HEK293 (cell line): ENCODE data around the gene CD1D.
A peak's percentile ranks its signal among the peaks of the same experiment; 100 is the strongest.

Experiments used
- CTCF ChIA-PET: fragments of 350-600 bp; formaldehyde crosslinking; extraction: SDS; loops from one replicate; lab custom pipeline; 2021; ENCODE audit warnings: antibody characterized with exemption; lab: Yijun Ruan, JAX
- POLR2A ChIA-PET: fragments of 300-600 bp; formaldehyde crosslinking; extraction: SDS; loops from one replicate; lab custom pipeline; 2020; ENCODE audit warnings: antibody characterized with exemption, inconsistent platforms; lab: Yijun Ruan, JAX
- H3K27ac ChIP-seq: fragments of 200-500 bp; sonication (Bioruptor generic); 2 replicates; pipeline ENCODE4 v1.5.1; 2014; ENCODE audit warnings: low read depth, low read length, control low read depth, inconsistent platforms; ENCODE audit errors: extremely low read depth
- H3K36me3 ChIP-seq, 2 experiments: fragments of 200-500 bp in 1 of 2; sonication (Bioruptor generic) in 1 of 2; 1 replicate in 1 of 2; 2 replicates in 1 of 2; pipeline ENCODE4 v1.5.1; 2014 to 2017; ENCODE audit warnings: inconsistent platforms in 2 of 2, low read length in 2 of 2; ENCODE audit not compliant: control insufficient read depth in 2 of 2, insufficient read depth in 1 of 2
- H3K4me1 ChIP-seq: fragments of 200-500 bp; sonication (Bioruptor generic); 2 replicates; pipeline ENCODE4 v1.5.1; 2014; ENCODE audit warnings: mild to moderate bottlenecking, low read length, inconsistent platforms; ENCODE audit not compliant: control insufficient read depth, insufficient read depth
- H3K4me3 ChIP-seq: 2 replicates; pipeline ENCODE4 v1.5.1; 2011; ENCODE audit warnings: low read depth, mild to moderate bottlenecking, control low read depth, low read length, moderate library complexity
- H3K9me3 ChIP-seq: fragments of 200-500 bp; sonication (Bioruptor generic); 2 replicates; pipeline ENCODE4 v1.5.1; 2014; ENCODE audit warnings: low read depth, low read length, inconsistent platforms; ENCODE audit not compliant: control insufficient read depth, insufficient read depth
- OSR2 ChIP-seq: fragments of 450-650 bp; formaldehyde crosslinking; IDR thresholded peaks from 2 replicates; pipeline ENCODE4 v1.5.1; 2016; ENCODE audit warnings: missing biosample characterization, missing genetic modification characterization
- SETDB1 ChIP-seq: IDR thresholded peaks from one replicate; pipeline ENCODE4 v1.6.1; 2017; ENCODE audit warnings: mild to moderate bottlenecking, low read length, moderate library complexity, mixed read lengths; ENCODE audit not compliant: insufficient read length
- SP7 ChIP-seq: fragments of 450-650 bp; formaldehyde crosslinking; IDR thresholded peaks from 2 replicates; pipeline ENCODE4 v1.5.1; 2016; ENCODE audit warnings: missing biosample characterization, missing genetic modification characterization
- YY2 ChIP-seq: fragments of 450-650 bp; formaldehyde crosslinking; IDR thresholded peaks from 2 replicates; pipeline ENCODE4 v1.5.1; 2016; ENCODE audit warnings: missing biosample characterization, missing genetic modification characterization
- ZFP37 ChIP-seq: fragments of 450-650 bp; formaldehyde crosslinking; IDR thresholded peaks from 2 replicates; pipeline ENCODE4 v1.5.1; 2016; ENCODE audit warnings: missing biosample characterization, missing genetic modification characterization
- ZNF10 ChIP-seq: fragments of 450-650 bp; formaldehyde crosslinking; IDR thresholded peaks from 2 replicates; pipeline ENCODE4 v1.5.1; 2017; ENCODE audit warnings: missing biosample characterization, missing genetic modification characterization
- ZNF23 ChIP-seq: fragments of 450-650 bp; formaldehyde crosslinking; IDR thresholded peaks from 2 replicates; pipeline ENCODE4 v1.5.1; 2016; ENCODE audit warnings: missing biosample characterization, missing genetic modification characterization, borderline replicate concordance
- ZNF335 ChIP-seq: fragments of 450-650 bp; formaldehyde crosslinking; conservative IDR thresholded peaks from 2 replicates; pipeline ENCODE4 v1.5.1; 2016; ENCODE audit warnings: missing biosample characterization, missing genetic modification characterization
- ZNF513 ChIP-seq: fragments of 450-650 bp; IDR thresholded peaks from 2 replicates; pipeline ENCODE4 v1.5.1; 2018; ENCODE audit warnings: missing biosample characterization, missing genetic modification characterization
- ZNF518A ChIP-seq: fragments of 450-650 bp; formaldehyde crosslinking; conservative IDR thresholded peaks from 2 replicates; pipeline ENCODE4 v1.5.1; 2016; ENCODE audit warnings: low read depth, missing biosample characterization, missing genetic modification characterization
- ZNF585B ChIP-seq: fragments of 450-650 bp; formaldehyde crosslinking; IDR thresholded peaks from 2 replicates; pipeline ENCODE4 v1.5.1; 2016; ENCODE audit warnings: missing biosample characterization, missing genetic modification characterization
- ZNF626 ChIP-seq: fragments of 450-650 bp; sonication (Bioruptor Pico); formaldehyde crosslinking; IDR thresholded peaks from 2 replicates; pipeline ENCODE4 v1.5.1; 2018; ENCODE audit warnings: missing biosample characterization, missing genetic modification characterization, inconsistent platforms
- ZNF670 ChIP-seq: fragments of 450-650 bp; formaldehyde crosslinking; IDR thresholded peaks from 2 replicates; pipeline ENCODE4 v1.5.1; 2016; ENCODE audit warnings: missing biosample characterization, missing genetic modification characterization, low read depth
- ZNF76 ChIP-seq: fragments of 450-650 bp; formaldehyde crosslinking; IDR thresholded peaks from 2 replicates; pipeline ENCODE4; 2016; ENCODE audit warnings: low read depth, missing biosample characterization, missing genetic modification characterization, borderline replicate concordance
- TF ChIP-seq, protein P1 (sequence below): fragments of 450-650 bp; formaldehyde crosslinking; IDR thresholded peaks from 2 replicates; pipeline ENCODE4 v1.5.1; 2016; ENCODE audit warnings: missing biosample characterization, missing genetic modification characterization
- TF ChIP-seq, protein P2 (sequence below): fragments of 450-650 bp; formaldehyde crosslinking; IDR thresholded peaks from 2 replicates; pipeline ENCODE4 v1.5.1; 2016; ENCODE audit warnings: missing biosample characterization, missing genetic modification characterization

CD1D gene

GRCh38 chr1:158149175-158149574 is 31.5 kb upstream of the CD1D start:
- POLR2A ChIA-PET, result interaction anchor here (1.2 kb wide), 1 partner anchor 29 kb away, joined by 4 read pairs; no protein-coding TSS in a partner anchor
- peak overlapping the region; percentile 16 for H3K4me3 ChIP-seq
- TF ChIP-seq, protein P1, sequence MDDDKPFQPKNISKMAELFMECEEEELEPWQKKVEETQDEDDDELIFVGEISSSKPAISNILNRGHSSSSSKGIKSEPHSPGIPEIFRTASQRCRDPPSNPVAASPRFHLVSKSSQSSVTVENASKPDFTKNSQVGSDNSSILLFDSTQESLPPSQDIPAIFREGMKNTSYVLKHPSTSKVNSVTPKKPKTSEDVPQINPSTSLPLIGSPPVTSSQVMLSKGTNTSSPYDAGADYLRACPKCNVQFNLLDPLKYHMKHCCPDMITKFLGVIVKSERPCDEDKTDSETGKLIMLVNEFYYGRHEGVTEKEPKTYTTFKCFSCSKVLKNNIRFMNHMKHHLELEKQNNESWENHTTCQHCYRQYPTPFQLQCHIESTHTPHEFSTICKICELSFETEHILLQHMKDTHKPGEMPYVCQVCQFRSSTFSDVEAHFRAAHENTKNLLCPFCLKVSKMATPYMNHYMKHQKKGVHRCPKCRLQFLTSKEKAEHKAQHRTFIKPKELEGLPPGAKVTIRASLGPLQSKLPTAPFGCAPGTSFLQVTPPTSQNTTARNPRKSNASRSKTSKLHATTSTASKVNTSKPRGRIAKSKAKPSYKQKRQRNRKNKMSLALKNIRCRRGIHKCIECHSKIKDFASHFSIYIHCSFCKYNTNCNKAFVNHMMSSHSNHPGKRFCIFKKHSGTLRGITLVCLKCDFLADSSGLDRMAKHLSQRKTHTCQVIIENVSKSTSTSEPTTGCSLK (tag by site-specific recombination), result no peak
- 0 out of 2 replicates have a peak, but pooled peaks have one; percentile 45 for TF ChIP-seq ZFP37
- TF ChIP-seq, all 188 proteins: peak for 1
- CTCF ChIA-PET, result interaction anchor here (0.9 to 1.3 kb wide), 2 partner anchors 53 to 993 kb away, joined by 3 to 4 read pairs; no protein-coding TSS in a partner anchor
- Histone ChIP-seq H3K27ac (no peak overlapping the region), H3K36me3 (no peaks in the 10 kb centered on the region), H3K4me1 (no peaks in the 10 kb centered on the region), H3K9me3 (no peaks in the 10 kb centered on the region)

DNA sequence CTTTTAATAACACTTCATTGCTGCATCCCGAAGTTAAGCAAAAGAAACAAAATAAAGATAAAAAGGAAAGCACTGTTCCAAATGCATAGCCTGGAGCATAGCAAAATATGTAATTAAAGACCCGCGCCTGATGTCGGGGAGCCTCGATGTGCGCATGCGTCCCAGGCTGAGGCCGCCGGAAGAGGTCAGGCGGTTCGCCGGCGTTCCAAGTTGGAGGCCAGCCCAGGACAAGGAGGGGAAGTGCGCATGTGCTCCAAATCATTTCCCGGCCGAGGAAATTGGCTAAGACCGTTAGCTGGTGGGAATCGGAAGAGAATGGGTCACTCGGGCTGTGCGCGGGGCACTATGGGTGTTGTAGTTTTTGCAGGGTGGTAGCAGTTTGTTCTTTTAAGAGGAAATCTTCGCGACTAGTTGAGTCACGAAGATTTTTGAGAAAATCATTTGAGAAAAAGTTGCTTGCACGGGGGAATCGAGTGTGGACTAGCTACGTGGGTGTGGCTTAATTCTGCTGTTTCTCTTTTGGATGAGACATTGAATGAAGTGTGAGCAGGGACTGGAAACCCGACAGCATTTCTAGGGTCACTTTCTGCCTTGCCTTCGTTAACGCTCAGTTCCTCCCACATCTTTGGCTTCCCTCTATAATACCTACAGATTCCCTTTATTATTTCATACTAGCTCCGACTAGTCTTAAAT is 31.0 kb upstream of the CD1D start:
- no peak overlapping the region for H3K27ac ChIP-seq
- H3K4me1 ChIP-seq, result no peaks in the 10 kb centered on the region
- ChIA-PET POLR2A (interaction anchor here (1.2 kb wide), 1 partner anchor 28 kb away, joined by 4 read pairs; no protein-coding TSS in a partner anchor), CTCF (interaction anchor here (0.9 to 1.3 kb wide), 2 partner anchors 54 to 992 kb away, joined by 3 to 4 read pairs; no protein-coding TSS in a partner anchor)
- H3K9me3 ChIP-seq, result no peaks in the 10 kb centered on the region
- peak overlapping the region; percentile 16 for H3K4me3 ChIP-seq
- H3K36me3 ChIP-seq, result no peaks in the 10 kb centered on the region
- no peak for TF ChIP-seq ZNF670 (tag by site-specific recombination)
- TF ChIP-seq OSR2 (tag by site-specific recombination), result no peak
- TF ChIP-seq ZNF585B (tag by site-specific recombination), result no peak
- peak; percentile 17; the same call in 1 of the 2 replicates for TF ChIP-seq ZNF10 (tag by site-specific recombination)
- peak; percentile 97 for TF ChIP-seq ZNF335
- TF ChIP-seq ZNF76 (tag by site-specific recombination), result peak; percentile 90
- peak; percentile 31 for TF ChIP-seq SETDB1
- no peak for TF ChIP-seq ZNF513 (tag by site-specific recombination)
- TF ChIP-seq ZNF626, result no peak
- 0 out of 2 replicates have a peak, but pooled peaks have one; percentile 25 for TF ChIP-seq SP7
- TF ChIP-seq YY2 (tag by site-specific recombination), result 0 out of 2 replicates have a peak, but pooled peaks have one; percentile 9
- TF ChIP-seq, protein P2, sequence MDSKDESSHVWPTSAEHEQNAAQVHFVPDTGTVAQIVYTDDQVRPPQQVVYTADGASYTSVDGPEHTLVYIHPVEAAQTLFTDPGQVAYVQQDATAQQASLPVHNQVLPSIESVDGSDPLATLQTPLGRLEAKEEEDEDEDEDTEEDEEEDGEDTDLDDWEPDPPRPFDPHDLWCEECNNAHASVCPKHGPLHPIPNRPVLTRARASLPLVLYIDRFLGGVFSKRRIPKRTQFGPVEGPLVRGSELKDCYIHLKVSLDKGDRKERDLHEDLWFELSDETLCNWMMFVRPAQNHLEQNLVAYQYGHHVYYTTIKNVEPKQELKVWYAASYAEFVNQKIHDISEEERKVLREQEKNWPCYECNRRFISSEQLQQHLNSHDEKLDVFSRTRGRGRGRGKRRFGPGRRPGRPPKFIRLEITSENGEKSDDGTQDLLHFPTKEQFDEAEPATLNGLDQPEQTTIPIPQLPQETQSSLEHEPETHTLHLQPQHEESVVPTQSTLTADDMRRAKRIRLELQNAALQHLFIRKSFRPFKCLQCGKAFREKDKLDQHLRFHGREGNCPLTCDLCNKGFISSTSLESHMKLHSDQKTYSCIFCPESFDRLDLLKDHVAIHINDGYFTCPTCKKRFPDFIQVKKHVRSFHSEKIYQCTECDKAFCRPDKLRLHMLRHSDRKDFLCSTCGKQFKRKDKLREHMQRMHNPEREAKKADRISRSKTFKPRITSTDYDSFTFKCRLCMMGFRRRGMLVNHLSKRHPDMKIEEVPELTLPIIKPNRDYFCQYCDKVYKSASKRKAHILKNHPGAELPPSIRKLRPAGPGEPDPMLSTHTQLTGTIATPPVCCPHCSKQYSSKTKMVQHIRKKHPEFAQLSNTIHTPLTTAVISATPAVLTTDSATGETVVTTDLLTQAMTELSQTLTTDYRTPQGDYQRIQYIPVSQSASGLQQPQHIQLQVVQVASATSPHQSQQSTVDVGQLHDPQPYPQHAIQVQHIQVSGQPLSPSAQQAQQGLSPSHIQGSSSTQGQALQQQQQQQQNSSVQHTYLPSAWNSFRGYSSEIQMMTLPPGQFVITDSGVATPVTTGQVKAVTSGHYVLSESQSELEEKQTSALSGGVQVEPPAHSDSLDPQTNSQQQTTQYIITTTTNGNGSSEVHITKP (tag by site-specific recombination), result peak; percentile 72
- TF ChIP-seq ZNF23 (tag by site-specific recombination), result no peak
- peak; percentile 90 for TF ChIP-seq ZNF518A (tag by site-specific recombination)
